ENCODE measurements around the gene RPP25L.
"Not testable (repeated sequence)": the region's sequence is repeated elsewhere in the genome, so short reads cannot be mapped to it uniquely, and the experiment has no call there.

RPP25L gene

GRCh38 chr9:34611811-34612787 lies at the start of gene RPP25L:
RPP25L (minus strand) TSS chr9:34612097; CDS start chr9:34611296, 801 bp downstream.
- peak; percentile 89 for DNase-seq

- no peak for DNase-seq
Observed at GRCh38 chr9:34659592-34660253, 47.8 kb upstream of the RPP25L start.

GRCh38 chr9:34658461-34658860 lies 46.6 kb upstream of the RPP25L start:
- DNase-seq = no peak

GRCh38 chr9:34656992-34657391 lies 45.1 kb upstream of the RPP25L start:
- DNase-seq = no peak

GRCh38 chr9:34655394-34655793 lies 43.5 kb upstream of the RPP25L start:
- no peak for DNase-seq

GRCh38 chr9:34654323-34655051 lies 42.6 kb upstream of the RPP25L start:
- peak; percentile 91 for DNase-seq

- DNase-seq = peak; percentile 88
Observed at GRCh38 chr9:34653151-34654072, 41.5 kb upstream of the RPP25L start.

GRCh38 chr9:34652602-34653000 lies 40.7 kb upstream of the RPP25L start:
- no peak for DNase-seq

GRCh38 chr9:34651876-34652601 lies 40.1 kb upstream of the RPP25L start, which contains the start of gene IL11RA:
IL11RA (plus strand) TSS chr9:34652185; CDS start chr9:34655218, 3,033 bp downstream.
- peak; percentile 90 for DNase-seq

- DNase-seq = no peak
Observed at GRCh38 chr9:34651321-34651720, 39.4 kb upstream of the RPP25L start.

GRCh38 chr9:34650816-34651215 lies 38.9 kb upstream of the RPP25L start:
- DNase-seq = no peak

- no peak for DNase-seq
Observed at GRCh38 chr9:34648673-34649072, 36.8 kb upstream of the RPP25L start.

GRCh38 chr9:34647651-34648050 lies 35.8 kb upstream of the RPP25L start:
- DNase-seq = no peak

- no peak for DNase-seq
Observed at GRCh38 chr9:34647084-34647403, 35.1 kb upstream of the RPP25L start.

GRCh38 chr9:34646211-34647083 lies 34.5 kb upstream of the RPP25L start, which contains the start of gene GALT:
GALT (plus strand) TSS chr9:34646675; CDS start chr9:34646705, 30 bp downstream.
- peak; percentile 96 for DNase-seq

GRCh38 chr9:34644766-34645314 lies 32.9 kb upstream of the RPP25L start:
- no peak for DNase-seq

- DNase-seq = no peak
Observed at GRCh38 chr9:34642679-34643078, 30.8 kb upstream of the RPP25L start.

GRCh38 chr9:34639322-34639721 lies 27.4 kb upstream of the RPP25L start:
- not testable (repeated sequence) for DNase-seq

GRCh38 chr9:34638138-34638445 lies 26.2 kb upstream of the RPP25L start:
- DNase-seq = no peak

Data from right forelimb (tissue), 1 donor.